H1 (cell line): ENCODE data around the gene BCL3. TPM values are rescaled to one million over a fixed set of nuclear protein-coding genes. Genes with fewer than 3 reads are reported as not detected.

Source experiments
- CTCF ChIA-PET: fragments of 300-600 bp; sonication (Branson Sonifier 250); formaldehyde crosslinking; loops from one replicate; lab custom pipeline; 2021; ENCODE audit not compliant: partially characterized antibody; lab: Charles Lee
- POLR2A ChIA-PET: fragments of 300-600 bp; sonication (Branson Sonifier 250); formaldehyde crosslinking; loops from one replicate; lab custom pipeline; 2021; ENCODE audit warnings: inconsistent platforms; ENCODE audit not compliant: partially characterized antibody; lab: Charles Lee
- DNase-seq, 2 experiments: peaks; one replicate each; pipeline versions ENCODE4 v3.0.0 to v3.0.0-alpha.2; 2010 to 2022; ENCODE audit warnings: low spot score in 2 of 2, low read depth in 1 of 2, mixed read lengths in 1 of 2
- FAIRE-seq: peaks from 2 replicates; lab custom pipeline; 2011; peaks lifted over from hg19 to GRCh38; lab: Jason Lieb, UNC
- H2AFZ ChIP-seq: 2 replicates; pipeline ENCODE4 v1.8.1; 2012; ENCODE audit warnings: low read length, inconsistent platforms
- H2AK5ac ChIP-seq: 2 replicates; pipeline ENCODE4 v1.6.1; 2013; ENCODE audit warnings: low read depth, low read length
- H2BK120ac ChIP-seq: replicated peaks from 2 replicates; pipeline ENCODE3; 2013; ENCODE audit warnings: low read depth, low read length, inconsistent platforms
- H2BK12ac ChIP-seq: 2 replicates; pipeline ENCODE4 v1.6.1; 2013; ENCODE audit warnings: low read depth, low read length
- H2BK15ac ChIP-seq: 2 replicates; pipeline ENCODE4 v1.6.1; 2013; ENCODE audit warnings: low read length
- H2BK20ac ChIP-seq: 2 replicates; pipeline ENCODE4 v1.6.1; 2013; ENCODE audit warnings: low read length
- H2BK5ac ChIP-seq: 2 replicates; pipeline ENCODE4 v1.6.1; 2013; ENCODE audit warnings: low read depth, low read length
- H3K14ac ChIP-seq: 2 replicates; pipeline ENCODE4 v1.6.1; 2013; ENCODE audit warnings: inconsistent platforms; ENCODE audit not compliant: insufficient read length
- H3K18ac ChIP-seq: 2 replicates; pipeline ENCODE4 v1.6.1; 2013; ENCODE audit warnings: low read length; ENCODE audit errors: extremely low read depth
- H3K23ac ChIP-seq: 2 replicates; pipeline ENCODE4 v1.6.1; 2013; ENCODE audit warnings: inconsistent platforms; ENCODE audit not compliant: insufficient read length
- H3K23me2 ChIP-seq: 2 replicates; pipeline ENCODE4 v1.6.1; 2013; ENCODE audit warnings: low read depth, low read length
- H3K27ac ChIP-seq: 2 replicates; pipeline ENCODE4 v1.6.1; 2011; ENCODE audit warnings: low read depth, low read length, inconsistent platforms
- H3K27me3 ChIP-seq, 4 experiments: replicated peaks in 1 of 4; 1 replicate in 1 of 4; 2 replicates in 3 of 4; pipeline versions ENCODE4 v1.6.1 to v1.8.1; 2011 to 2013; ENCODE audit warnings: low read length in 3 of 4, mild to moderate bottlenecking in 3 of 4, inconsistent platforms in 2 of 4, mixed read lengths in 2 of 4, moderate library complexity in 1 of 4; ENCODE audit not compliant: control insufficient read depth in 3 of 4, insufficient read depth in 3 of 4; ENCODE audit errors: extremely low read depth in 1 of 4
- H3K36me3 ChIP-seq, 4 experiments: 2 replicates each; pipeline versions ENCODE4 v1.6.1 to v1.8.1; 2011 to 2013; ENCODE audit warnings: mild to moderate bottlenecking in 4 of 4, low read length in 3 of 4, moderate library complexity in 2 of 4, control low read depth in 1 of 4, inconsistent platforms in 1 of 4; ENCODE audit not compliant: insufficient read depth in 4 of 4, control insufficient read depth in 2 of 4
- H3K4ac ChIP-seq: replicated peaks from 2 replicates; pipeline ENCODE3; 2013; ENCODE audit warnings: low read length, low read depth, mixed read lengths, inconsistent platforms; ENCODE audit not compliant: insufficient read length
- H3K4me1 ChIP-seq, 4 experiments: replicated peaks in 1 of 4; 1 replicate in 1 of 4; 2 replicates in 3 of 4; pipeline versions ENCODE4 v1.6.1 to v1.8.1; 2011 to 2013; ENCODE audit warnings: low read length in 3 of 4, inconsistent platforms in 2 of 4, mixed read lengths in 1 of 4; ENCODE audit not compliant: insufficient read depth in 4 of 4, control insufficient read depth in 3 of 4
- H3K4me2 ChIP-seq, 2 experiments: 2 replicates each; pipeline versions ENCODE4 v1.6.1 to v1.8.1; 2011 to 2013; ENCODE audit warnings: low read depth in 2 of 2, low read length in 2 of 2, control low read depth in 1 of 2, inconsistent platforms in 1 of 2, mild to moderate bottlenecking in 1 of 2; ENCODE audit not compliant: insufficient read depth in 1 of 2
- H3K4me3 ChIP-seq, 4 experiments: fragments of 200-600, 300-600 bp in 1 of 4; sonication (generic), shearing (Covaris generic), sonication (Bioruptor Twin) in 1 of 4; 2 replicates each; pipeline versions ENCODE4 v1.5.1 to v1.8.1; 2011 to 2016; ENCODE audit warnings: low read length in 4 of 4, low read depth in 3 of 4, control low read depth in 2 of 4, inconsistent platforms in 2 of 4, mild to moderate bottlenecking in 2 of 4, mixed read lengths in 1 of 4, moderate library complexity in 1 of 4; ENCODE audit not compliant: insufficient read depth in 2 of 4; ENCODE audit errors: extremely low read depth in 1 of 4
- H3K56ac ChIP-seq: replicated peaks from 2 replicates; pipeline ENCODE3; 2013; ENCODE audit warnings: low read depth, mild to moderate bottlenecking, mixed read lengths, low read length, inconsistent platforms; ENCODE audit not compliant: insufficient read length
- H3K79me1 ChIP-seq: 2 replicates; pipeline ENCODE4 v1.6.1; 2013; ENCODE audit warnings: low read depth, low read length, control low read depth
- H3K79me2 ChIP-seq, 2 experiments: 2 replicates each; pipeline versions ENCODE4 v1.6.1 to v1.8.1; 2012 to 2013; ENCODE audit warnings: low read length in 2 of 2, mild to moderate bottlenecking in 2 of 2, inconsistent platforms in 1 of 2; ENCODE audit not compliant: insufficient read depth in 2 of 2, control insufficient read depth in 1 of 2
- H3K9ac ChIP-seq, 4 experiments: replicated peaks in 1 of 4; 1 replicate in 1 of 4; 2 replicates in 3 of 4; pipeline versions ENCODE4 v1.6.1 to v1.8.1; 2011 to 2013; ENCODE audit warnings: low read depth in 3 of 4, low read length in 3 of 4, control low read depth in 2 of 4, mild to moderate bottlenecking in 2 of 4, moderate library complexity in 2 of 4, inconsistent platforms in 1 of 4; ENCODE audit errors: extremely low read depth in 1 of 4
- H3K9me3 ChIP-seq, 2 experiments: 2 replicates each; pipeline versions ENCODE4 v1.6.1 to v1.8.1; 2012 to 2013; ENCODE audit warnings: mild to moderate bottlenecking in 2 of 2, moderate library complexity in 2 of 2, control low read depth in 1 of 2, inconsistent platforms in 1 of 2, low read depth in 1 of 2, low read length in 1 of 2, mixed read lengths in 1 of 2; ENCODE audit not compliant: insufficient read depth in 2 of 2
- H4K20me1 ChIP-seq, 2 experiments: replicated peaks in 1 of 2; 2 replicates each; pipeline versions ENCODE3 to v1.8.1; 2011 to 2013; ENCODE audit warnings: inconsistent platforms in 2 of 2, low read length in 2 of 2, mild to moderate bottlenecking in 1 of 2; ENCODE audit not compliant: insufficient read depth in 2 of 2, control insufficient read depth in 1 of 2
- H4K5ac ChIP-seq: 2 replicates; pipeline ENCODE4 v1.6.1; 2013; ENCODE audit warnings: low read length, low read depth, mixed read lengths, inconsistent platforms; ENCODE audit not compliant: insufficient read length
- H4K8ac ChIP-seq: 2 replicates; pipeline ENCODE4 v1.8.0; 2013; ENCODE audit warnings: mild to moderate bottlenecking, moderate library complexity, low read length, inconsistent platforms; ENCODE audit not compliant: insufficient read depth; ENCODE audit errors: extremely low read depth
- H4K91ac ChIP-seq: replicated peaks from 2 replicates; pipeline ENCODE3; 2013; ENCODE audit warnings: low read length, mixed read lengths, inconsistent platforms; ENCODE audit not compliant: insufficient read length
- ASH2L ChIP-seq: fragments of 200-600, 300-600 bp; sonication (generic); IDR thresholded peaks from one replicate; pipeline ENCODE4 v1.7.1; 2017; ENCODE audit warnings: low read length
- ATF3 ChIP-seq: IDR thresholded peaks from 2 replicates; pipeline ENCODE4 v1.6.1; 2011; ENCODE audit warnings: low read depth, mild to moderate bottlenecking, low read length; ENCODE audit not compliant: insufficient read depth
- CHD2 ChIP-seq: IDR thresholded peaks from 2 replicates; pipeline ENCODE4 v1.6.1; 2012; ENCODE audit warnings: low read length, improper control_type of control experiment
- MAX ChIP-seq: IDR thresholded peaks from 2 replicates; pipeline ENCODE4 v1.6.1; 2012; ENCODE audit warnings: inconsistent platforms
- RAD21 ChIP-seq, 2 experiments: IDR thresholded peaks in 1 of 2; conservative IDR thresholded peaks in 1 of 2; 2 replicates each; pipeline ENCODE4 v1.6.1; 2011; ENCODE audit warnings: low read depth in 2 of 2, low read length in 2 of 2, improper control_type of control experiment in 1 of 2, inconsistent platforms in 1 of 2, mild to moderate bottlenecking in 1 of 2, moderate library complexity in 1 of 2
- TAF7 ChIP-seq: optimal IDR thresholded peaks from 2 replicates; pipeline ENCODE3; 2011; ENCODE audit warnings: low read depth, mild to moderate bottlenecking, inconsistent platforms, low read length, moderate library complexity, borderline replicate concordance
- TBP ChIP-seq: IDR thresholded peaks from 2 replicates; pipeline ENCODE4 v1.6.1; 2011; ENCODE audit warnings: low read depth, low read length, improper control_type of control experiment
- USF2 ChIP-seq: IDR thresholded peaks from 2 replicates; pipeline ENCODE4 v1.6.1; 2011; ENCODE audit warnings: low read length, improper control_type of control experiment
- YY1 ChIP-seq: IDR thresholded peaks from 2 replicates; pipeline ENCODE4 v1.6.1; 2011; ENCODE audit warnings: low read depth, mild to moderate bottlenecking, low read length
- WGBS, 2 experiments: shearing (Covaris generic) in 1 of 2; methylation state at CpG; one replicate each; pipeline versions ENCODE4 v1.1.6 to v1.1.7; 2013 to 2015; ENCODE audit warnings: low lambda C conversion rate in 2 of 2, mixed read lengths in 2 of 2, inconsistent platforms in 1 of 2, low coverage in 1 of 2, missing lambda C conversion rate in 1 of 2; ENCODE audit not compliant: insufficient replicate concordance in 2 of 2, insufficient coverage in 1 of 2, insufficient read length in 1 of 2; ENCODE audit errors: extremely low coverage in 1 of 2, missing lambda C conversion rate in 1 of 2; 5-methylcytosine and 5-hydroxymethylcytosine counted together
- polyA plus RNA-seq, 7 experiments: library from polyadenylated mRNA; depleted of rRNA in 3 of 7; stranded (reverse) in 5 of 7; unstranded in 2 of 7; fragments of >200 nt in 5 of 7; fragments of 200-250 nt in 2 of 7; gene quantifications; 1 replicate in 5 of 7; 2 replicates in 1 of 7; 4 replicates in 1 of 7; pipeline versions ENCODE4 v1.2.1 to v1.2.3, GENCODE V29; 2011 to 2013; ENCODE audit warnings: missing spikeins in 2 of 7, mixed read lengths in 2 of 7
- total RNA-seq: library from RNA; stranded (reverse); fragmentation: NEBNext Ultra II Directional; extraction: Animal tissue kit (Norgen Biotek cat#: 25700); gene quantifications from 2 replicates; pipeline ENCODE4 v1.2.1, GENCODE V29; 2021

BCL3 gene
- total and polyA plus RNA-seq, 2 of the 8 experiments (the other 6 are each of a cell fraction or from before 2014, with no cell fraction given), result 0.88 to 2.4 TPM

GRCh38 chr19:44772959-44773358 is 24.5 kb downstream of the BCL3 start:
- no peak for FAIRE-seq
- ChIA-PET POLR2A (interaction anchor here (0.6 to 1.1 kb wide), 5 partner anchors 10 to 118 kb away, joined by 3 to 5 read pairs (median 3); no protein-coding TSS in a partner anchor), CTCF (interaction anchor here (0.7 to 16.4 kb wide), 14 partner anchors 10 to 202 kb away, joined by 3 to 468 read pairs (median 12); partner anchors contain the start of gene BCAM)
- Histone ChIP-seq H3K56ac (no peak overlapping the region), H4K5ac (no peak overlapping the region), H3K27ac (no peak overlapping the region), H3K9me3 (peaks cover 0 to 6% of the 10 kb centered on the region in 2 experiments; a peak in 2 of 4 replicates), H4K8ac (no peak overlapping the region), H2BK12ac (no peak overlapping the region), H3K14ac (no peak overlapping the region), H2AFZ (no peak overlapping the region), H2BK15ac (no peak overlapping the region), H2AK5ac (no peak overlapping the region), H3K23me2 (peaks cover 2% of the 10 kb centered on the region; the same call in 1 of the 2 replicates), H2BK120ac (no peak overlapping the region), H3K9ac (no peak overlapping the region), H3K27me3 (peaks cover 0 to 2% (median 0%) of the 10 kb centered on the region in 4 experiments; a peak in 2 of 7 replicates), H3K79me1 (no peaks in the 10 kb centered on the region; the same call in 1 of the 2 replicates), H3K4me3 (no peak overlapping the region), H4K91ac (no peak overlapping the region), H3K4me2 (no peak overlapping the region), H4K20me1 (no peaks in the 10 kb centered on the region), H3K4me1 (peaks cover 0 to 9% (median 4%) of the 10 kb centered on the region in 4 experiments; a peak in 6 of 7 replicates), H2BK20ac (no peak overlapping the region), H3K4ac (no peak overlapping the region), H3K36me3 (no peaks in the 10 kb centered on the region), H3K23ac (no peak overlapping the region), H2BK5ac (no peak overlapping the region), H3K79me2 (no peaks in the 10 kb centered on the region), H3K18ac (no peak overlapping the region)
- whole genome bisulfite sequencing, 2 experiments, result 92% methylated on average over 3 of the region's 3 CpGs; no CpG with 5 or more reads in 1 of the 2 experiments
- no peak for DNase-seq
- TF ChIP-seq USF2, result no peak
- no peak for TF ChIP-seq MAX
- TF ChIP-seq ASH2L, result no peak
- TF ChIP-seq YY1, result no peak
- no peak for TF ChIP-seq TBP
- TF ChIP-seq CHD2, result no peak
- TF ChIP-seq RAD21 (IDR thresholded peaks at IDR 0.05 in 1 of 2, conservative IDR thresholded peaks at IDR 0.05 in 1 of 2; ENCODE audit: low read depth in 2 of 2, low read length in 2 of 2), result no peak
- no peak for TF ChIP-seq TAF7
- TF ChIP-seq ATF3, result no peak
